GM19351 (cell line): ENCODE results near the gene GAK.
"Not testable (repeated sequence)": the region's sequence is repeated elsewhere in the genome, so short reads cannot be mapped to it uniquely, and the experiment has no call there.

Experiments
- ATAC-seq: cut with Tn5 transposase; IDR thresholded peaks from one replicate; pipeline ENCODE4 v1.9.1; 2021; ENCODE audit warnings: mild to moderate bottlenecking, moderate library complexity; ENCODE audit not compliant: unreplicated experiment

The GAK gene

GRCh38 chr4:953574-953915 is 21.4 kb upstream of the GAK start:
- ATAC-seq: no peak

GRCh38 chr4:952881-953573 is 20.9 kb upstream of the GAK start:
- ATAC-seq: no peak

- no peak for ATAC-seq
These were observed 19.7 kb upstream of the GAK start for GRCh38 chr4:951594-952468.

DNA sequence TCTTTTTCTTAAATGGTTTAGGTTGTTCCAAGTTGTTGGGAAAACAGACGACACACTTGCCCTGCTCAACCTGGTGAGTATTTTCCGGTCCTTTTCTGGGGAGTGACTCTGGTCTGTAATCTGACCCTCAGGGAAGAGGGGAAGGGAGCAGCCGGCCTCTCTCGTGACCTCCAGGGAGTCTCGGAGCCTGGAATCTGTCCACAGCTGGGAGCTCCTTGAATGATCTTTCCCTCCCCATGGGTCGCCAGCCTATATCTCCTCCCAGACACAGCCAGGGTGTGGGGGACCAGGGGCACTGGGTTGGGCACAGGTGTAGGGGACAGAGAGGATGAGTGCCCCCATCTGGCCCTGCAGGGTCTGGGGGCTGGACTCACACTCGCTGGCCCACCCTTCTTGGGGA is 19.1 kb upstream of the GAK start:
- ATAC-seq: no peak

DNA sequence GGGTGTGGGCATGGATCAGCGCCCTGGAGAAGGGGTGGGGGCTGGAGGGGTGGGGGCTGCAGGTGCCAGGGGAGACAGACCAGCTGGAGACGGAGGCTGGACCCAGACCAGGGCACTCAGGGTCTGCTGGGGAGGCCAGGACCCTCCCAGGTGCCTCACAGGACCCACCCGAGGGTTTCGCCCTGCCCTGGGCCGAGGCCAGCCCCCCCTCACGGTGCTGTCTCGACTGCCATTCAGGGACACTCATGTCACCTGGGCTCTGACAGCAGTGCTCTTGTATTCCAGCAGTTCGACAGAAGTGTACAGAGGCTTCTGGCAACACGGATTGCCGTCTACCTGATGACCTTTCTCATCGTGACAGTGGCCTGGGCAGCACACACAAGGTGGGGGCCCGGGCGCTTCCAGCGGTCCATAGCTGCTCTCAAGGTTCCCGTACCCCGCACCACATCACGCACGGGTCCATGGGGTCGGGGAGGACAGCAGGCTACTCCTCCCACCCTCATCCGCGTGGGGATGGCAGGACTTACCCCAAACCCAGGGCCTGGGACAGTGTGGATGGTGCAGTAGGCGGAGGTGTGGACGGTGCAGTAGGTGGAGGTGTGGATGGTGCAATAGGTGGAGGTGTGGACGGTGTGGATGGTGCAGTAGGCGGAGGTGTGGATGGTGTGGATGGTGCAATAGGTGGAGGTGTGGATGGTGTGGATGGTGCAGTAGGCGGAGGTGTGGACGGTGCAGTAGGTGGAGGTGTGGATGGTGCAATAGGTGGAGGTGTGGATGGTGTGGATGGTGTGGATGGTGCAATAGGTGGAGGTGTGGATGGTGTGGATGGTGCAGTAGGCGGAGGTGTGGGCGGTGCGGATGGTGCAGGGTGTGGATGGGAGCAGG is 18.3 kb upstream of the GAK start:
- ATAC-seq: no peak

DNA sequence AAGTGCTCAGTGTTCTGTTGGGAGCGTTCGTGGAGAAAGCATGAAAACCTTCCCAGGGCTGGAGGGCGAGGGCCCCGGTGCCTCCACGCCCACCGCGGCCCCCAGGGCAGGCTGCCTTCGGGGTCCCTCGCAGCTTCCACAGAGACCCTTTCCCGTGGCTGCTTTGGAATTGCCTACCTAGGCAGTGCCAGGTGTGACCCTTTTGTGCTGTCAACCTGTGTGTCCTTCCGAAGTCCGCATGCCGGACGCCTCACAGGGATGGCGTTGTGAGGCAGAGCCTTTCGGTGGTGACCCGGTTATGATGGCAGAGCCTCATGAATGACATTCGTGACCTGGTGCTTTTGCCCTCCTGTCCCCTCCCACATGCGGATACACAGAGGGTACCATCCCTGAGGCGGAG is 17.5 kb upstream of the GAK start:
- no peak for ATAC-seq

- ATAC-seq: no peak
These were observed 16.8 kb upstream of the GAK start for GRCh38 chr4:948936-949300.

- no peak for ATAC-seq
These were observed 16.2 kb upstream of the GAK start for GRCh38 chr4:948101-948935.

DNA sequence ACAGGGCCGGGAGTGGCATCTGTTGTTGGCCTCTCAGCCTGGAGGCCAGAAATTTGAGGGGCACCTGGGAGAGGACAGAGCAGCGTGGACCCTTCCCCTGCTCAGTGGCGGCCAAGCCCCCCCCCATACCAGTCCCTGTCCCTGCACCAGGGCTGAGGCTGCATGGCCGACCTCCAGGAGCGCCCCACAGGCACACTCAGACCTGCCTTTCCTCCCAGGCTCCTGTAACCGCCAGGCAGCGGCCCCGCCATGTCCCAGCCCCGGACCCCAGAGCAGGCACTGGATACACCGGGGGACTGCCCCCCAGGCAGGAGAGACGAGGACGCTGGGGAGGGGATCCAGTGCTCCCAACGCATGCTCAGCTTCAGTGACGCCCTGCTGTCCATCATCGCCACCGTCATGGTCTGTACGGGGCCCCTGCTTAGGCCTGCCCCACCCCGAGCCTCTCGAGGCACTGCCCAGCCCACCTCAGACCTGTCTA is 15.4 kb upstream of the GAK start:
- no peak for ATAC-seq

DNA sequence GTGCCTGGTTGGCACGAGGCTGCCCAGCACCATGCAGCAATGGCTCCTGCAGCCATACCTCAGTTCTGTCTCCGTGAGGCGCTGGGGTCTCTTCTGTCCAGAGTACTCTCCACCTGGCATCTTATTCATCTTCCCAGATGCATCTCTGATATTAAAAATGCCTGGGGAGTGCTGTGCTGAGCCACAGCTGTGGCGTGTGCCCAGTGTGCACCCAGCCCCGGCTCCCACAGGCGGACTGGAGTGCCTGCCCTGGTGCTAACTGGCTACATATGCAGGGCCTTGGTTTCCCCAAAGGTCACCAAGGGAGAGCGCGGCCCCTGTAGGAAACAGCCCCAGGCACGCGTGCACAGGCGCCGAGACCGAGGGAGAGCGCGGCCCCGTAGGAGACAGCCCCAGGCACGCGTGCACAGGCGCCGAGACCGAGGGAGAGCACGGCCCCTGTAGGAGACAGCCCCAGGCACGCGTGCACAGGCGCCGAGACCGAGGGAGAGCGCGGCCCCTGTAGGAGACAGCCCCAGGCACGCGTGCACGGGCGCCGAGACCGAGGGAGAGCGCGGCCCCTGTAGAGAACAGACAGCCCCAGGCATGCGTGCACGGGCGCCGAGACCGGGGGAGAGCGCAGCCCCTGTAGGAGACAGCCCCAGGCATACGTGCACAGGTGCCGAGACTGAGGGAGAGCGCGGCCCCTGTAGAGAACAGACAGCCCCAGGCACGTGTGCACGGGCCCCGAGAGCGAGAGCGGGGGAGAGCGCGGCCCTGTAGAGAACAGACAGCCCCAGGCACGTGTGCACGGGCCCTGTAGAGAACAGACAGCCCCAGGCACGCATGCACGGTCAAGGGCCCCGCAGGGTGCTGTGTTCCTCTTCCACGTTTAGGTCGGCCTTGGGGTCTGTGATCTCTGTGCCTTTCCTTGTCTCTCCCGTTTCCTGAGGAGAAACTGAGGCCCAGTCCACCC is 14.7 kb upstream of the GAK start:
- ATAC-seq: no peak

DNA sequence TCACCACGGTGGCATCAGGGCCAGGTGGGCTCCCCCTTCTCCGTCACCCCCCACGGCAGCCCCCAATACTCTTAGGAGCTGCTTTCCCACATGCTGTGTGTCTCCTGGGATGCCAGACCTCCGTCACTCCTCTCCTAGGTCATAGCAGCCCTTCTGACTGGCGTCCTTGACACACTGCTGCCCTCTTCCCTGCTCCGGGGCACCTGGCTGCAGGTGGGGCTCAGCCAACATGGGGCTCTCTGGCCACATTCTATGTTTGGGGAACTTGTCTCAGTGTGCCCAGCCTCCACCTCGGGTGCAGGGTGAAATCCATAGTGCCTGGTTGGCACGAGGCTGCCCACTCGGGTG is 14.0 kb upstream of the GAK start:
- ATAC-seq: no peak

DNA sequence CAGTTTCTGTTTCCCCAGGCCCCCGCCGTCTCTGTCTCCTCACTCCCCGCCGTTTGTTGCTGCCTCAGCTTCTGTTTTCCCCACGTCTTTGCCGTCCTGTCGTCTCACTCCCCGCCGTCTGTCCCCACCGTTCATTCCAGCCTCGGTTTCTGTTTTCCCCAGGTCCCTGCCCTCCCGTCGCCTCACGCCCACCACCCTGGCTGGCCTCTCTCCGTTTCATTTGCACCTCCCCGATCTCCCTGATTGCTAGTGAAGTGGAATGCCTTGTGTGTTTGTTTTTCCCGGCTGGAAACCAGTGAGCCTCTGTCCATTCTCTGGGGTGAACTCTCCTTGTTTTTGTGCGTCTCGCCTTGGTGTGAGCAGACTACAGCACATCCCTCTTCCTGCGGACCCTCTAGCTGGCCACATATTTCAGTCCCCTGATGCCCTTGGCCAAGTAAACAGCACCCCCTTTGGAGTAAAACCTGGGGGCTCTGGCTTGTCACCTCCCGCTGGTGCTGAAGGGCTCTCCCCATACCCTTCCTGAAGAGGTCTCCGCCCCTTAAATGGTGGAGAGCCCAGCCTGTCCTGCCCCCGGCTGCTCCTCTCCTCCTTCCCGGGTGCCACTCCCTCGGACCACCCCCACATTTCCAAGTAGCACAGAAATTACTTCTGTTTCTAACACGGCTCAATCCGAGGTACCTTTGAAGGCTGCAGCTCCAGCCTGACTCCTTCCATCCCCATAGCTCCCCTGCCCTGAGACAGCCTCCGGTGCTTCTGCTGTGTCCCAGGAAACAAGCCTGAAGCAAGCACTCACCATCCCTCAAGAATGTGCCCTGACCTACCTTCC is 13.4 kb upstream of the GAK start:
- ATAC-seq: no peak

DNA sequence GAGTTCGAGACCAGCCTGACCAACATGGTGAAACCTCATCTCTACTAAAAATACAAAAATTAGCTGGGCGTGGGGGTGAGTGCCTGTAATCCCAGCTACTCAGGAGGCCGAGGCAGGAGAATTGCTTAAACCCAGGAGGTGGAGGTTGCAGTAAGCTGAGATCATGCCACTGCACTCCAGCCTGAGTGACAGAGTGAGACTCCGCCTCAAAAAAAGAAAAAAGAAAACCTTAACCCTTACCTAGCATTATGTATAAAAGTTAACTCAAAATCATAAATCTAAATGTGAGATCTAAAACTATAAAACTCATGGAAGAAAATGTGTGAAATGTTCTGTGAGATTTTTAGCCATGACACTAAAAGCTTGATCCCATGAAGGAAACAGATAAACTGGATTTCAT is 7.4 kb upstream of the GAK start:
- not testable (repeated sequence) for ATAC-seq

DNA sequence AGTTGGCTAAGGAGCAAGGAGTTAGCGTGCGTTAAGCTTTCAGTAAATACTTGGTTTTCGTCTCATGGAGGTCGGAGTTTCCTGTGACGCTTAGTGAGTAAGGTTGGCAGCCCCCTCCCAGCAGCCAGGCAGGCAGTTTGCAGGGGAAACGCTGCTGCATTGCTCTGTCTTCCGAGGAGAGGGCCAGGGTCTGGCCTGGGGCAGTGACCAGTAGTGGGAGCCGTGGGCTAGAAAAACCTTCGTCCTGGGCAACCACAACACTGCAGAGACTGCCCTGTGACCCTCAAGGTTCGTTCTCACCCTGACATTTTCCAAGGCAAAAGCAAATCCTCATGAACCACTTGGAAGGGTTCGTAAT is 576 bp upstream of the GAK start:
- ATAC-seq: peak; percentile 6

DNA sequence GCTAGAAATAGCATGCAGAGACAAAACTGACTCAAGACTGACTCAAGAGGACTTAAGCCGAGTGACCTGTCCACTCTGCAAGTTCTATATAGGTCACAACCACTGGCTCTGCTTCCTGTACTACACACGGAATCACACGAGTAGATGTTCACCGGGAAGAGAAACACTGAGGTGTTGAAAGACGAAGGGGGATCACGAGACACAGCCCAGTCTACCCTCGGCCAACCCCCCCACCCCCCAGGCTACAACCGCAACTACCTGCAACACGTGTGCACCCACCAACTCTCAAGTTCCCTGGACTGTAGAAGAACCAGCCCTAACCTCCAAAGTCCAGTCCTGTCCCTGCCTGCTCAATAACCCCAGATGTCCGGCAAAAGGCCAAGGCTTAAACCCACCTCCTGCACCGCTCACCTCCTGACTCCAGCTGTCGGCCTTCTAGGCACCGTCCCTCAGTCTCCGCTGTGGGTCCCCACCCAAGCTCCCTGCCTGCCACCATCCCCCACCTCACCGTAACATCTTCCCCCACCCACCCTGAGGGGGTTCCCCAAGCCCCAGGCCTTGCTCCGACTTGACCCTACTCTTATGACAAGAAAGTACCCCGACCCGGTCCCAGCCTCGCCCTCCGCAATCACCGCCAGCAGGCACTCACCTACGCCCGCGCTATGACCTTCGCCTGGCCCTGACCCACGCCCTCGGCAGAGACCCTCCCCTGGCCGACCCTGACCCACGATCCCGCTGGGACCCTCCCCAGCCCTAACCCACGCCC is 739 bp downstream of the GAK start:
- no peak for ATAC-seq

DNA sequence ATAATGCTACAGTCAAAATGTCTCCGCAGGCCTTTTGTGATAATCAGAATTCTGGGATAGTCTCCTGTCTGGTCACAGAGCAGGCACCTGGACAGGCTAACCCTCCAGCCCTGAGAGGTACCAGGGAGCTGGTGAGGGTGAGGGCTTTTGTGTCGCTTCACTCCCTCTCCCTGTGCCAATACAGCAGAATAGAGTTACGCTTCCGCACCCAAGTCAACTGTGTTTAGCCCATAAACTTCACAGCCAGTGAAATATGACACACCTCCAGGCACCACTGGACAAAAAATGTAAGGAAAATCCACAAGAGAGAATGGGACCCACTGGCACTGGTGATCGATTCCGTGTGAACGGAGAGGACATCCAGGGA is 1.3 kb downstream of the GAK start:
- ATAC-seq: no peak

GRCh38 chr4:930028-930551 is 2.0 kb downstream of the GAK start:
- no peak for ATAC-seq
